ENCODE measurements around the gene POLN. TPM values are rescaled to one million over a fixed set of nuclear protein-coding genes. Genes with fewer than 3 reads are reported as not detected.

POLN gene
- total and polyA plus RNA-seq, 3 experiments from 2014 or later = 0.55 to 1.6 (median 1.5) TPM

DNA sequence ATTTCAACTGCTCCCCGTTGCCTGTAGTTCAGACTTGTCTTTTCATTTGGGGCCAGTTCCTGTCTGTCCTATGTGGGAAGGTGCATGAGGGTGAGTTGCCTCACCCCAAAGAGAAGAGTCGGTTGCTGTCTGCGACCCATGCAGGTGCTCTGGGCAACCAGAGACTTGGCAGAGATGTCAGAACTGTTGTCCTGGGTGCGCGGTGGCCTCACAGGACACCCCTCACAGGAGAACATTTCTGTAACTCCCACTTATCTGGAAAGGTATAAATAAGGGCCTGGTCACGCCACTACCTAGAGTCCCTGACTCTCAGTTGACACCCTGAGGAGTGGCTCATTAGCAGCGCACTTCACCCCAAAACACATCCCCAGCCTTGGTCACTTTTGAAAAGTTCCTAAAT is 192.5 kb downstream of the POLN start:
- CTCF ChIA-PET = no interaction called here
- POLR2A ChIA-PET = no interaction called here

DNA sequence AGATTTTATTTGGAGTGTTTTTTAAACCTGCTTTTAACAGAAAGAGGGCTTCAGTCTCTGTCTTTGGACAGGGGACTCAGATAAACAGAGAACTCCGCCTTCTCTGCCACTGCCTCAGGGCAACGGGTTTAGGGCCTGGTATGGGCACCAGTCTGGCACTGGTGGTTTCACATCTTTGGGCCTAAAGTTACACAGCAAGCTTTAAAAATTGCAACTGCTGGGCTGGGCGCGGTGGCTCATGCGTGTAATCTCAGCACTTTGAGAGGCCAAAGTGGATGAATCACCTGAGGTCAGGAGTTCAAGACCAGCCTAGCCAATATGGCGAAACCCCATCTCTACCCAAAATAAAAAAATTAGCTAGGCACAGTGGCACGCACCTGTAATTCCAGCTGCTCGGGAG is 193.1 kb downstream of the POLN start:
- Histone ChIP-seq H3K9me3 (ENCODE audit: low read length) (no peaks in the 10 kb centered on the region), H3K27me3 (ENCODE audit: insufficient read depth, low read length, poor library complexity, severe bottlenecking) (no peaks in the 10 kb centered on the region), H3K4me3 (ENCODE audit: low read length) (no peak overlapping the region), H3K4me1 (ENCODE audit: insufficient read depth, low read length) (no peaks in the 10 kb centered on the region), H3K27ac (ENCODE audit: low read depth, low read length) (no peak overlapping the region), H3K36me3 (ENCODE audit: insufficient read depth, low read length) (no peaks in the 10 kb centered on the region)
- ChIA-PET CTCF (no interaction called here), POLR2A (no interaction called here)
- Mint-ChIP-seq H3K27me3 (peaks cover 24 to 43% of the 10 kb centered on the region in 2 donors), H3K4me1 (no peaks in the 10 kb centered on the region), H3K4me3 (peak overlapping the region in 1 of 7 donors; percentile 45), H3K27ac (no peak overlapping the region), H3K36me3 (no peaks in the 10 kb centered on the region), H3K9me3 (no peaks in the 10 kb centered on the region)
- no peak for DNase-seq

More for the DNA sequence above, 192.5 kb downstream of the POLN start:
- Histone ChIP-seq H3K36me3 (ENCODE audit: insufficient read depth, low read length) (no peaks in the 10 kb centered on the region), H3K4me3 (ENCODE audit: low read length) (no peak overlapping the region), H3K4me1 (ENCODE audit: insufficient read depth, low read length) (no peaks in the 10 kb centered on the region), H3K27me3 (ENCODE audit: insufficient read depth, low read length, poor library complexity, severe bottlenecking) (no peaks in the 10 kb centered on the region), H3K9me3 (ENCODE audit: low read length) (no peaks in the 10 kb centered on the region), H3K27ac (ENCODE audit: low read depth, low read length) (no peak overlapping the region)
- no peaks in the 10 kb centered on the region for H3K36me3 Mint-ChIP-seq
- peaks cover 27 to 48% of the 10 kb centered on the region in 2 donors for H3K27me3 Mint-ChIP-seq
- H3K27ac Mint-ChIP-seq = no peak overlapping the region
- peak in 1 of 5 donors; percentile 33 for DNase-seq
- no peaks in the 10 kb centered on the region for H3K4me1 Mint-ChIP-seq
- H3K9me3 Mint-ChIP-seq = no peaks in the 10 kb centered on the region
- no peak overlapping the region for H3K4me3 Mint-ChIP-seq

DNA sequence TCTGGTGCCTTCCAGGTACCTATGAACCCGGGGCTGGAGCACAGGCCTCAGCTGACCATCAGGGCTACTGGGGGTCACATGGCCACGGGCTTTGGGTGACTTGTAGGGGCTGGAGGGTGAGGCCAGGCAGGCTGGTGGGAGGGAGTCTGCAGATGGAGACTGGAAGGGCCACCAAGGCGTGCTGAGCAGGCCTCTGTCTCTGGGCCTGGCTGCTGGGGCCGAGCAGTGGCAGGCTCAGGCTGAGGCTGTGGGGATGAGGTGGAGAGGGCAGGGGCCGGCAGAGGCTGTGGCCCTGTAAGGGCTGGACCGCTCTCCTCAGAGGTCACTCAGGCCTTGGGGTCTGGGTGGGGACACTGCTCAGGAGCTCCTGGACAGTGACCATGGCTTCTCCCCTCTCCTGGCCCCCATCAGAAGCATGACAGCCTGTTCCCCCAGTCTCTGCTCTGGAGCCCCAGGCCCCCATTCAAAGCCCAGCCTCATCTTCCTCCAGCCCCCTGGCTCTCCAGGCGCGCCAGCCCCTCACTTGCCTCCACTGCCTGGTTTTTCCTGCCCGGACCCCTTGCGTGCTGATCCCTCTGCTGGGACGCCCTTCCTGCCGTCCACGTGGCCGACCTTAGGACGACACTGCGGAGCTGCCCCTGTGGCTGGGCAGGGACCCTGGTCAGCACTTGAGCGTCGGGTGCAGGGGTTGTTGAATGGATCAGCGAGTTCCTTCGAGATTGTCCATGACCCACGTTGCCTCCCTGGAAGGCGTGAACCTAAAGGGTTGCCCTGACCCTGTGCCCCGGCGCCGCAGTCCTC is 193.9 kb downstream of the POLN start:
- Histone ChIP-seq H3K4me3 (ENCODE audit: low read length) (no peak overlapping the region), H3K36me3 (ENCODE audit: insufficient read depth, low read length) (no peaks in the 10 kb centered on the region), H3K9me3 (ENCODE audit: low read length) (no peaks in the 10 kb centered on the region), H3K27me3 (ENCODE audit: insufficient read depth, low read length, poor library complexity, severe bottlenecking) (no peaks in the 10 kb centered on the region), H3K27ac (ENCODE audit: low read depth, low read length) (no peak overlapping the region), H3K4me1 (ENCODE audit: insufficient read depth, low read length) (no peaks in the 10 kb centered on the region)
- DNase-seq = peak in 1 of 5 donors; percentile 42
- no peaks in the 10 kb centered on the region for H3K36me3 Mint-ChIP-seq
- peaks cover 20 to 40% of the 10 kb centered on the region in 2 donors for H3K27me3 Mint-ChIP-seq
- H3K4me1 Mint-ChIP-seq = peaks cover 0 to under 1% (median 0%) of the 10 kb centered on the region in 3 donors
- ChIA-PET CTCF (no interaction called here), POLR2A (no interaction called here)
- H3K27ac Mint-ChIP-seq = no peak overlapping the region
- H3K9me3 Mint-ChIP-seq = no peaks in the 10 kb centered on the region
- peak overlapping the region in 1 of 7 donors; percentile 45 for H3K4me3 Mint-ChIP-seq

DNA sequence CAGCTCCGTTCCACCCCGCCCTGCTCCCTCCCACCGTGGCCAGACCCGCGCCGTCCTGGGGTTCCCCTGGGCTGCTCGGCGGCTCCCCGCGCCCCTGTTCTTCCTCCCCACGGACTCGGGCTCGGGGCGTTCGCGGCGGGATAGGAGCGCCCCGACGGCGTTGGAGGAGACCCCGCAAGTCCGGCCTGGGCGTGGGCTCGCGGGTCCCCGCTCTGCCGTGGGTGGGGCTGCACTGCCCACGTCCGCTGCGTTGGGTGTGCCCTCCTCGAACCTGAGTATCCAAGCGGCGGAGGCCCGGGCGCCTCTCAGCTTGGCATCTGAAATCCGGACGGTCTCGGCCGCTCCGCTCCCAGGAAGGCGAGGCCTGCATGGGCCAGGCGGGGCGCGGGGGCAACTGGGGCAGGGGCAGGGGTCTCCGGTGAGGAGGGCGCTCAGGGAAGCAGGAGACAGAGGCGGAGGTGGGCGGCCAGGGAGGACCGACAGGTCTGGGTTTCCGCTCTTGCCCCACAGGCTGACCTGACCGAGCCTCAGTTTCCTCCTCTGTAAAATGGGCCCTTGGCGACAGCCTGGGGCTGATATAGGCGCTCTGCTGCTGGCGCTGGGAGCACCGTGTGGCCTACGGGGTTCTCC is 194.8 kb downstream of the POLN start:
- H3K27ac Mint-ChIP-seq = no peak overlapping the region
- no peak overlapping the region for H3K4me3 ChIP-seq (ENCODE audit: low read length)
- no peaks in the 10 kb centered on the region for H3K4me1 ChIP-seq (ENCODE audit: insufficient read depth, low read length)
- POLR2A ChIA-PET = no interaction called here
- H3K27me3 ChIP-seq (ENCODE audit: insufficient read depth, low read length, poor library complexity, severe bottlenecking) = no peaks in the 10 kb centered on the region
- peak in 1 of 5 donors; percentile 25 for DNase-seq
- no peaks in the 10 kb centered on the region for H3K36me3 ChIP-seq (ENCODE audit: insufficient read depth, low read length)
- H3K4me3 Mint-ChIP-seq = no peak overlapping the region
- H3K9me3 Mint-ChIP-seq = no peaks in the 10 kb centered on the region
- CTCF ChIA-PET = no interaction called here
- no peaks in the 10 kb centered on the region for H3K36me3 Mint-ChIP-seq
- no peak overlapping the region for H3K27ac ChIP-seq (ENCODE audit: low read depth, low read length)
- peaks cover 20 to 33% of the 10 kb centered on the region in 2 donors for H3K27me3 Mint-ChIP-seq
- H3K4me1 Mint-ChIP-seq = peaks cover 0 to 3% (median 2%) of the 10 kb centered on the region in 3 donors
- no peaks in the 10 kb centered on the region for H3K9me3 ChIP-seq (ENCODE audit: low read length)

DNA sequence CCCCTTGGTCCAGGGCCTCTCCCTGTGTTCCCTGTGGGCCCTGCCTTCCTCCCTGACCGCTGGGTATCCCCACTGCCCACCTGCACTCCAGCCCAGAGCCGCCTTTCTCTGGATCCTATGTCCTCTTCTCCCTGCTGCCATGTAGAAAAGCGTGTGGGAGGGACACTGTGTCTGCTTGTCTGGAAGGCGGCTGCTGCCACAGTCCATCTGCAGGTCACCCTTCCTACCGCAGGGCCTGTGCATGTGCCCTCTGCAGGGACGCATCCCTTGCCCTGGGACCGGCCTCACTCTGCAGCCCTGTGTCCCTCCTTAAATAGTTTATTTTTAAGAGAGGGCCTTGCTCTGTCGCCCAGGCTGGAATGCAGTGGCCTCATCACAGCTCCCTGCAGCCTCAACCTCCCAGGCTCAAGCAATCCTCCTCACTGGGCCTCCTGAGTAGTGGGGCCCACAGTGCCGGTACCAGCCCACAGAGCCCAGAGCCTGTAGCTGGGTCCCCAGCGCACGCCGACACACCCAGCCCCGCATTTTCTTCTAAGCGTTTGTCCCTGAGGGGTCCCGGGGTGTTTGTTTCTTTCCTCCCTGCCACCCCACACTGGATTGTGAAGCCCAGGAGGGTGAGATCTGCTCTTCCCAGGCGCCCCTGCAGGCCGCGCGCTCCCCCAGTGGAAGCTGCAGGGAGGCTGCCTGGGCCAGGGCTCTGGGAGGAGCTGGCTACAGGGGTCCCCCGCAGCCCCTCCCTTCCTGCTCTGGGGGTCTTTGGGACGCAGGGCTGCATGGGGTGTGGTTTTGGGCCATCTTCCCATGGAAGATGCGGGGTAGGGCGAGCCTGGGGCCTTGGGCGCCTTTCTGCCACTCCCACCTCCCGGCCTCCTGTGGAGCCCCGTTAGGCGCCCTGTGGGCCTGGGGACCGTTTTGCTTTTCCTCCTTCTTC is 195.6 kb downstream of the POLN start:
- Mint-ChIP-seq H3K9me3 (no peaks in the 10 kb centered on the region), H3K36me3 (no peaks in the 10 kb centered on the region), H3K4me1 (peaks cover 0 to 7% (median 2%) of the 10 kb centered on the region in 3 donors), H3K27ac (no peak overlapping the region), H3K27me3 (peaks cover 16 to 31% of the 10 kb centered on the region in 2 donors), H3K4me3 (peak overlapping the region in 3 of 7 donors; percentile 50 to 63 (median 61))
- POLR2A ChIA-PET = no interaction called here
- no peaks in the 10 kb centered on the region for H3K9me3 ChIP-seq (ENCODE audit: low read length)
- no peak overlapping the region for H3K27ac ChIP-seq (ENCODE audit: low read depth, low read length)
- CTCF ChIA-PET = no interaction called here
- H3K36me3 ChIP-seq (ENCODE audit: insufficient read depth, low read length) = no peaks in the 10 kb centered on the region
- no peak overlapping the region for H3K4me3 ChIP-seq (ENCODE audit: low read length)
- H3K27me3 ChIP-seq (ENCODE audit: insufficient read depth, low read length, poor library complexity, severe bottlenecking) = peaks cover 4% of the 10 kb centered on the region
- peak in 1 of 5 donors; percentile 26 for DNase-seq
- peaks cover 3% of the 10 kb centered on the region for H3K4me1 ChIP-seq (ENCODE audit: insufficient read depth, low read length)

DNA sequence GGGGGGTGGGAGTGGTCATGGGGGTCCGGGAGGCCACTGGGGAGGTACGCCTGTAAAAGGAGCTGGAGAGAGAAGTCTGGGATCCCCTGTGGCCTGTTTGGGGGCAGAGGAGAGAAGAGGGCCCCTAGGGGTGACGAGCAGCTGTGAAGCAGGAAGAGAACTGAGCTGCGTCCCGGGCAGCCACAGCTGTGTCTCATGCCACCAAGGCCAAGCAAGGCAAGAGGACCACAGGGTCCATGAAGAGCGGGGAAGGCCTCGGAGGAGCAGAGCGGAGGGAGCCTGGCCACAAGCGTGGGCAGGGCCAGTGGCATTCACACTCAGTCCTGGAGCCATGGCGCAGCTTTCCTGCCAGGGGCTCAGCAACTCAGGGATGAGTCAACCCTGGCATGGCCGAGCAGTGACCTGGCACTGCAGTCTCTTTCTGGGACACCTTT is 196.4 kb downstream of the POLN start:
- no peak overlapping the region for H3K4me3 ChIP-seq (ENCODE audit: low read length)

DNA sequence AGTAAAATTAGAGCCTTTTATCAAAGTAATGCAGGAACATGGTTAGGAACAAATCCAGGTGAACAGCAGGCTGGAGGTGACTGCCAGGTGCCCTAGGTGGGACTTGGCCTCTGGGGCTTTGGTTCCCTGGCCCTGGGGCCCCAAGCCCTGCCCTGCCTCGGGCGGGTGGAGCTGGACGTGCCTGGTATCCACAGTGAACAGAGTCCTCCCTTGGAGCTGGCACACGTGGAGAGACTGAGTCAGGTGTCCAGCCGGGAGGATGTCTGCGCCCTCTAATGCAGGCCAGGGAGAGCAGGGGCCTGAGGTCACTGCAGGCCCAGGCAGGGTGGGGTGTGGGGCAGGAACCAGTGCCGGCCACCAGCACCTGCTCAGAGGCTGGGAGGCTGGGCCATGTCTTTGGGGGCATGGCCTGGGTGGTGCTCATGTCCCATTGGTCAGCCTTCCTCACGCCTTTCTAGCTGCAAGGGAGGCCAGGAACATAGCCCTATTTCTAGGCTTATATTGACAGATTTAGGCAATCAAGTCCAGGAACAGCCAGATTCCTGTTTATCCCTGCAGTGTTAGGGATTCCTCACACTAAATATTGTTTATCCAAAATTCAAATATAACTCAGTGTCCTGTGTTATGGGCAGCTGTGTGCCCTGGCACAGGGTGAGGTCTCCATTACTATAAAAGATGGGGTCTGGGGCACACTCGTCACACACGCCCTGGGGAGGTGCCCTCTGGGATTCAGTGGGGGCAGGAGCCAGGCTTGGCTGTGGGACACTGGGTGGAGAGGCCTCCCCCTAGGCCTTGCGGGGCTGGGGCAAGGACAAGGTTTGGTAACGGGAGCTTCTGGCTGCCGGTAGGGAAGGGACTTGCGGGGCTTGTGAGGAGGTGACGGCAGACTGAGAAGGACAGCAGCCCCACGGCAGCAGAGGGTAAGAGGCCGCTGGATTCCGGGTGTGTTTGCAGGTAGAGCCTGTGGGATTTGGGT is 197.1 kb downstream of the POLN start:
- H3K9me3 Mint-ChIP-seq = no peaks in the 10 kb centered on the region
- POLR2A ChIA-PET = no interaction called here
- no peak overlapping the region for H3K27ac ChIP-seq (ENCODE audit: low read depth, low read length)
- H3K27me3 Mint-ChIP-seq = peaks cover 19 to 22% of the 10 kb centered on the region in 2 donors
- no peak overlapping the region for H3K4me3 ChIP-seq (ENCODE audit: low read length)
- H3K4me1 ChIP-seq (ENCODE audit: insufficient read depth, low read length) = peaks cover 5% of the 10 kb centered on the region
- CTCF ChIA-PET = no interaction called here
- H3K27ac Mint-ChIP-seq = no peak overlapping the region
- peaks cover 7% of the 10 kb centered on the region for H3K27me3 ChIP-seq (ENCODE audit: insufficient read depth, low read length, poor library complexity, severe bottlenecking)
- no peaks in the 10 kb centered on the region for H3K9me3 ChIP-seq (ENCODE audit: low read length)
- H3K4me3 Mint-ChIP-seq = peak overlapping the region in 2 of 7 donors; percentile 10 to 63
- peaks cover 2 to 11% (median 2%) of the 10 kb centered on the region in 3 donors for H3K4me1 Mint-ChIP-seq
- no peak for DNase-seq
- no peaks in the 10 kb centered on the region for H3K36me3 ChIP-seq (ENCODE audit: insufficient read depth, low read length)
- peaks cover 0 to under 1% (median 0%) of the 10 kb centered on the region in 3 donors for H3K36me3 Mint-ChIP-seq

More for the DNA sequence above, 196.4 kb downstream of the POLN start:
- no peak overlapping the region for H3K27ac ChIP-seq (ENCODE audit: low read depth, low read length)
- H3K4me1 Mint-ChIP-seq = peaks cover 0 to 7% (median 2%) of the 10 kb centered on the region in 3 donors
- DNase-seq = no peak
- CTCF ChIA-PET = no interaction called here
- no peaks in the 10 kb centered on the region for H3K9me3 ChIP-seq (ENCODE audit: low read length)
- peaks cover 16 to 23% of the 10 kb centered on the region in 2 donors for H3K27me3 Mint-ChIP-seq
- peaks cover 7% of the 10 kb centered on the region for H3K27me3 ChIP-seq (ENCODE audit: insufficient read depth, low read length, poor library complexity, severe bottlenecking)
- POLR2A ChIA-PET = no interaction called here
- H3K4me3 Mint-ChIP-seq = peak overlapping the region in 2 of 7 donors; percentile 61 to 63
- H3K4me1 ChIP-seq (ENCODE audit: insufficient read depth, low read length) = peaks cover 5% of the 10 kb centered on the region
- no peak overlapping the region for H3K27ac Mint-ChIP-seq
- no peaks in the 10 kb centered on the region for H3K9me3 Mint-ChIP-seq
- H3K36me3 Mint-ChIP-seq = no peaks in the 10 kb centered on the region
- no peaks in the 10 kb centered on the region for H3K36me3 ChIP-seq (ENCODE audit: insufficient read depth, low read length)

Measured in CD8-positive, alpha-beta memory T cell (primary cell).